ENCODE data around the gene SLC39A11.
"Not testable (repeated sequence)": the region's sequence is repeated elsewhere in the genome, so short reads cannot be mapped to it uniquely, and the experiment has no call there.

SLC39A11 gene

GRCh38 chr17:73135766-73136165 is 43.3 kb upstream of the SLC39A11 start:
- H3K27me3 ChIP-seq (replicated peaks; ENCODE audit: insufficient read depth, low read length), result no peaks in the 10 kb centered on the region
- H3K4me1 ChIP-seq (ENCODE audit: low read length), result no peaks in the 10 kb centered on the region
- H3K4me3 ChIP-seq (ENCODE audit: low read length), result no peak overlapping the region
- no peak for DNase-seq
- no peaks in the 10 kb centered on the region for H3F3A ChIP-seq (ENCODE audit: insufficient read depth, low read length)
- no peak overlapping the region for H3K9ac ChIP-seq (ENCODE audit: low read length)
- no peaks in the 10 kb centered on the region for H4K20me1 ChIP-seq (ENCODE audit: insufficient read depth, low read length)
- no peak overlapping the region for H2AFZ ChIP-seq (ENCODE audit: low read length)
- H3K4me2 ChIP-seq (ENCODE audit: low read depth, low read length), result no peak overlapping the region
- no peaks in the 10 kb centered on the region for H3K36me3 ChIP-seq (replicated peaks; ENCODE audit: insufficient read depth, low read length)
- no peaks in the 10 kb centered on the region for H3K9me3 ChIP-seq (replicated peaks; ENCODE audit: insufficient read depth, low read length)
- TF ChIP-seq EZH2 (optimal IDR thresholded peaks at IDR 0.05; ENCODE audit: low read depth, low read length), result no peak
- TF ChIP-seq EZH2phosphoT487 (IDR thresholded peaks at IDR 0.05; ENCODE audit: low read length), result no peak
- no peak for TF ChIP-seq CTCF (IDR thresholded peaks at IDR 0.05; ENCODE audit: low read length)
- no peaks in the 10 kb centered on the region for H3K9me2 ChIP-seq (replicated peaks; ENCODE audit: insufficient read depth, low read length)
- H3K79me2 ChIP-seq (ENCODE audit: low read length), result no peaks in the 10 kb centered on the region
- no peak overlapping the region for H3K27ac ChIP-seq (ENCODE audit: low read length)

GRCh38 chr17:73133911-73134649 is 41.6 kb upstream of the SLC39A11 start:
- H3K27me3 ChIP-seq (replicated peaks; ENCODE audit: insufficient read depth, low read length), result no peaks in the 10 kb centered on the region
- H3K36me3 ChIP-seq (replicated peaks; ENCODE audit: insufficient read depth, low read length), result no peaks in the 10 kb centered on the region
- no peak overlapping the region for H2AFZ ChIP-seq (ENCODE audit: low read length)
- H3K9ac ChIP-seq (ENCODE audit: low read length), result no peak overlapping the region
- H3K27ac ChIP-seq (ENCODE audit: low read length), result no peak overlapping the region
- no peak for DNase-seq
- no peaks in the 10 kb centered on the region for H3K4me1 ChIP-seq (ENCODE audit: low read length)
- H3K4me3 ChIP-seq (ENCODE audit: low read length), result no peak overlapping the region
- no peaks in the 10 kb centered on the region for H3K79me2 ChIP-seq (ENCODE audit: low read length)
- H4K20me1 ChIP-seq (ENCODE audit: insufficient read depth, low read length), result no peaks in the 10 kb centered on the region
- H3K9me3 ChIP-seq (replicated peaks; ENCODE audit: insufficient read depth, low read length), result no peaks in the 10 kb centered on the region
- H3K4me2 ChIP-seq (ENCODE audit: low read depth, low read length), result no peak overlapping the region
- H3F3A ChIP-seq (ENCODE audit: insufficient read depth, low read length), result no peaks in the 10 kb centered on the region
- TF ChIP-seq CTCF (IDR thresholded peaks at IDR 0.05; ENCODE audit: low read length), result no peak
- TF ChIP-seq EZH2 (optimal IDR thresholded peaks at IDR 0.05; ENCODE audit: low read depth, low read length), result no peak
- TF ChIP-seq EZH2phosphoT487 (IDR thresholded peaks at IDR 0.05; ENCODE audit: low read length), result no peak
- H3K9me2 ChIP-seq (replicated peaks; ENCODE audit: insufficient read depth, low read length), result no peaks in the 10 kb centered on the region

GRCh38 chr17:73132085-73132492 is 39.6 kb upstream of the SLC39A11 start:
- no peaks in the 10 kb centered on the region for H4K20me1 ChIP-seq (ENCODE audit: insufficient read depth, low read length)
- no peaks in the 10 kb centered on the region for H3K9me2 ChIP-seq (replicated peaks; ENCODE audit: insufficient read depth, low read length)
- H3K27ac ChIP-seq (ENCODE audit: low read length), result no peak overlapping the region
- no peaks in the 10 kb centered on the region for H3K27me3 ChIP-seq (replicated peaks; ENCODE audit: insufficient read depth, low read length)
- no peaks in the 10 kb centered on the region for H3K9me3 ChIP-seq (replicated peaks; ENCODE audit: insufficient read depth, low read length)
- H3F3A ChIP-seq (ENCODE audit: insufficient read depth, low read length), result no peaks in the 10 kb centered on the region
- H3K9ac ChIP-seq (ENCODE audit: low read length), result no peak overlapping the region
- no peak for DNase-seq
- H3K79me2 ChIP-seq (ENCODE audit: low read length), result no peaks in the 10 kb centered on the region
- H2AFZ ChIP-seq (ENCODE audit: low read length), result no peak overlapping the region
- H3K36me3 ChIP-seq (replicated peaks; ENCODE audit: insufficient read depth, low read length), result no peaks in the 10 kb centered on the region
- TF ChIP-seq CTCF (IDR thresholded peaks at IDR 0.05; ENCODE audit: low read length) (no peak), EZH2 (optimal IDR thresholded peaks at IDR 0.05; ENCODE audit: low read depth, low read length) (no peak), EZH2phosphoT487 (IDR thresholded peaks at IDR 0.05; ENCODE audit: low read length) (no peak)
- no peaks in the 10 kb centered on the region for H3K4me1 ChIP-seq (ENCODE audit: low read length)
- H3K4me2 ChIP-seq (ENCODE audit: low read depth, low read length), result no peak overlapping the region
- H3K4me3 ChIP-seq (ENCODE audit: low read length), result no peak overlapping the region

- H3K4me1 ChIP-seq (ENCODE audit: low read length); DNase-seq; H3K79me2 ChIP-seq (ENCODE audit: low read length); H3K27ac ChIP-seq (ENCODE audit: low read length); H3K36me3 ChIP-seq (replicated peaks; ENCODE audit: insufficient read depth, low read length); H3K9me3 ChIP-seq (replicated peaks; ENCODE audit: insufficient read depth, low read length); H3K4me3 ChIP-seq (ENCODE audit: low read length); H3K27me3 ChIP-seq (replicated peaks; ENCODE audit: insufficient read depth, low read length); H2AFZ ChIP-seq (ENCODE audit: low read length); H3K4me2 ChIP-seq (ENCODE audit: low read depth, low read length); H3K9ac ChIP-seq (ENCODE audit: low read length); H3F3A ChIP-seq (ENCODE audit: insufficient read depth, low read length); H3K9me2 ChIP-seq (replicated peaks; ENCODE audit: insufficient read depth, low read length); H4K20me1 ChIP-seq (ENCODE audit: insufficient read depth, low read length): not testable (repeated sequence)
Measured at GRCh38 chr17:73131439-73131838, 39.0 kb upstream of the SLC39A11 start.

Measured in MM.1S (cell line).